ENCODE results near the gene CCDC174. TPM values are rescaled to one million over a fixed set of nuclear protein-coding genes. Genes with fewer than 3 reads are reported as not detected.

Gene CCDC174
- total RNA-seq, 1 experiment from 2014 or later, result 16.0 TPM

DNA sequence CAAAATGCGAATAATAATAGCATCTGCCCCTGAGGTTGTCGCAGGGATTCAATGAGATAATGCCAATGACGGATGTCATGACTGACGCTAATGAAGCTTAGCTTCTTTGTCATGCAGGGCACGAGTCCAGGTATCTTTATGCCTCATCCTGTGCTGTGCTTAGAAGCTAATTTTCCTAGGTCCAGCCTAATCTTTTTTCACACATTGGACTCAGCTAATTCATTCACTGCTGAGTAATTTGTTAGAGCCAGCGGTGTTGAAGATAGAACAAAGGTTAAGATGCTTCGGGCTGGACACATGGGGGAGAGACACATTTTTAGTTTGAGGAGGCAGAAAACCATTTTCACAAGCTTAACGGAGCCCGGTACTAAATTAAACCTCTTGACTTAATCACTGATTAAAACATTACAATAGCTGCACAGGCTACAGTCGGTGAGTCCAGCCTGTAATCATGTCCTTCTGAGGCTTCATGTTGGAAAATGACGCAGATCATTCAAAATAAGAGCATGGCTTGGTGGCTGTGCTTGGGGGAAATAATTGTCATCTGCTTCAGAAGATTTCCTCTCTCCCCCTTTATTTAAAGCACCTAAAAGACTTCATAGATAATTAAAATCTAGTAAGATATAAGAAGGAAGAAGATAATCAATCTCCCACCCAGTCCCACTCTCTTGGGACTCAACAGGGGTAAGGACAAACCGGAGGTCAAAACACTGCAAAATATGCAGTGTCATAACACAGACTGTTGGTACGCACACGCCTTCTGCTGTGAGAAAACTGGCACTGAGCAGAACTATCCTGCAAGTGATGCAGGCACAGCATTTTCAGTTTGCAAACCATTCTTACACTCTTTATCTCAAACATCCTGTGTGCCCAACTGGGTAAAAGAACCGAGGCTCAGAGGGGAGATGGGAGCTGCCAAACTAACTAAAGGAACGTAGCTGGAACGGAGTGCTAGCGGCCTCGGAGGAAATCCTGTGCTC is 3.3 kb upstream of the CCDC174 start (continued):
- TF ChIP-seq, protein P1, sequence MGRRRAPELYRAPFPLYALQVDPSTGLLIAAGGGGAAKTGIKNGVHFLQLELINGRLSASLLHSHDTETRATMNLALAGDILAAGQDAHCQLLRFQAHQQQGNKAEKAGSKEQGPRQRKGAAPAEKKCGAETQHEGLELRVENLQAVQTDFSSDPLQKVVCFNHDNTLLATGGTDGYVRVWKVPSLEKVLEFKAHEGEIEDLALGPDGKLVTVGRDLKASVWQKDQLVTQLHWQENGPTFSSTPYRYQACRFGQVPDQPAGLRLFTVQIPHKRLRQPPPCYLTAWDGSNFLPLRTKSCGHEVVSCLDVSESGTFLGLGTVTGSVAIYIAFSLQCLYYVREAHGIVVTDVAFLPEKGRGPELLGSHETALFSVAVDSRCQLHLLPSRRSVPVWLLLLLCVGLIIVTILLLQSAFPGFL (CRISPR knock-in tag; IDR thresholded peaks at IDR 0.05; ENCODE audit: borderline replicate concordance), result no peak
- TF ChIP-seq, protein P2, sequence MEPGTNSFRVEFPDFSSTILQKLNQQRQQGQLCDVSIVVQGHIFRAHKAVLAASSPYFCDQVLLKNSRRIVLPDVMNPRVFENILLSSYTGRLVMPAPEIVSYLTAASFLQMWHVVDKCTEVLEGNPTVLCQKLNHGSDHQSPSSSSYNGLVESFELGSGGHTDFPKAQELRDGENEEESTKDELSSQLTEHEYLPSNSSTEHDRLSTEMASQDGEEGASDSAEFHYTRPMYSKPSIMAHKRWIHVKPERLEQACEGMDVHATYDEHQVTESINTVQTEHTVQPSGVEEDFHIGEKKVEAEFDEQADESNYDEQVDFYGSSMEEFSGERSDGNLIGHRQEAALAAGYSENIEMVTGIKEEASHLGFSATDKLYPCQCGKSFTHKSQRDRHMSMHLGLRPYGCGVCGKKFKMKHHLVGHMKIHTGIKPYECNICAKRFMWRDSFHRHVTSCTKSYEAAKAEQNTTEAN (CRISPR knock-in tag; IDR thresholded peaks at IDR 0.05), result no peak
- TF ChIP-seq, protein P3, sequence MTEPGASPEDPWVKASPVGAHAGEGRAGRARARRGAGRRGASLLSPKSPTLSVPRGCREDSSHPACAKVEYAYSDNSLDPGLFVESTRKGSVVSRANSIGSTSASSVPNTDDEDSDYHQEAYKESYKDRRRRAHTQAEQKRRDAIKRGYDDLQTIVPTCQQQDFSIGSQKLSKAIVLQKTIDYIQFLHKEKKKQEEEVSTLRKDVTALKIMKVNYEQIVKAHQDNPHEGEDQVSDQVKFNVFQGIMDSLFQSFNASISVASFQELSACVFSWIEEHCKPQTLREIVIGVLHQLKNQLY (CRISPR knock-in tag; IDR thresholded peaks at IDR 0.05), result no peak
- TF ChIP-seq, protein P4, sequence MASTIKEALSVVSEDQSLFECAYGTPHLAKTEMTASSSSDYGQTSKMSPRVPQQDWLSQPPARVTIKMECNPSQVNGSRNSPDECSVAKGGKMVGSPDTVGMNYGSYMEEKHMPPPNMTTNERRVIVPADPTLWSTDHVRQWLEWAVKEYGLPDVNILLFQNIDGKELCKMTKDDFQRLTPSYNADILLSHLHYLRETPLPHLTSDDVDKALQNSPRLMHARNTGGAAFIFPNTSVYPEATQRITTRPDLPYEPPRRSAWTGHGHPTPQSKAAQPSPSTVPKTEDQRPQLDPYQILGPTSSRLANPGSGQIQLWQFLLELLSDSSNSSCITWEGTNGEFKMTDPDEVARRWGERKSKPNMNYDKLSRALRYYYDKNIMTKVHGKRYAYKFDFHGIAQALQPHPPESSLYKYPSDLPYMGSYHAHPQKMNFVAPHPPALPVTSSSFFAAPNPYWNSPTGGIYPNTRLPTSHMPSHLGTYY (CRISPR knock-in tag; IDR thresholded peaks at IDR 0.05), result no peak
- no peak for TF ChIP-seq NR2C2 (CRISPR knock-in tag; IDR thresholded peaks at IDR 0.05)
- TF ChIP-seq, protein P5, sequence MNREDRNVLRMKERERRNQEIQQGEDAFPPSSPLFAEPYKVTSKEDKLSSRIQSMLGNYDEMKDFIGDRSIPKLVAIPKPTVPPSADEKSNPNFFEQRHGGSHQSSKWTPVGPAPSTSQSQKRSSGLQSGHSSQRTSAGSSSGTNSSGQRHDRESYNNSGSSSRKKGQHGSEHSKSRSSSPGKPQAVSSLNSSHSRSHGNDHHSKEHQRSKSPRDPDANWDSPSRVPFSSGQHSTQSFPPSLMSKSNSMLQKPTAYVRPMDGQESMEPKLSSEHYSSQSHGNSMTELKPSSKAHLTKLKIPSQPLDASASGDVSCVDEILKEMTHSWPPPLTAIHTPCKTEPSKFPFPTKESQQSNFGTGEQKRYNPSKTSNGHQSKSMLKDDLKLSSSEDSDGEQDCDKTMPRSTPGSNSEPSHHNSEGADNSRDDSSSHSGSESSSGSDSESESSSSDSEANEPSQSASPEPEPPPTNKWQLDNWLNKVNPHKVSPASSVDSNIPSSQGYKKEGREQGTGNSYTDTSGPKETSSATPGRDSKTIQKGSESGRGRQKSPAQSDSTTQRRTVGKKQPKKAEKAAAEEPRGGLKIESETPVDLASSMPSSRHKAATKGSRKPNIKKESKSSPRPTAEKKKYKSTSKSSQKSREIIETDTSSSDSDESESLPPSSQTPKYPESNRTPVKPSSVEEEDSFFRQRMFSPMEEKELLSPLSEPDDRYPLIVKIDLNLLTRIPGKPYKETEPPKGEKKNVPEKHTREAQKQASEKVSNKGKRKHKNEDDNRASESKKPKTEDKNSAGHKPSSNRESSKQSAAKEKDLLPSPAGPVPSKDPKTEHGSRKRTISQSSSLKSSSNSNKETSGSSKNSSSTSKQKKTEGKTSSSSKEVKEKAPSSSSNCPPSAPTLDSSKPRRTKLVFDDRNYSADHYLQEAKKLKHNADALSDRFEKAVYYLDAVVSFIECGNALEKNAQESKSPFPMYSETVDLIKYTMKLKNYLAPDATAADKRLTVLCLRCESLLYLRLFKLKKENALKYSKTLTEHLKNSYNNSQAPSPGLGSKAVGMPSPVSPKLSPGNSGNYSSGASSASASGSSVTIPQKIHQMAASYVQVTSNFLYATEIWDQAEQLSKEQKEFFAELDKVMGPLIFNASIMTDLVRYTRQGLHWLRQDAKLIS (CRISPR knock-in tag; IDR thresholded peaks at IDR 0.05; ENCODE audit: borderline replicate concordance), result no peak

DNA sequence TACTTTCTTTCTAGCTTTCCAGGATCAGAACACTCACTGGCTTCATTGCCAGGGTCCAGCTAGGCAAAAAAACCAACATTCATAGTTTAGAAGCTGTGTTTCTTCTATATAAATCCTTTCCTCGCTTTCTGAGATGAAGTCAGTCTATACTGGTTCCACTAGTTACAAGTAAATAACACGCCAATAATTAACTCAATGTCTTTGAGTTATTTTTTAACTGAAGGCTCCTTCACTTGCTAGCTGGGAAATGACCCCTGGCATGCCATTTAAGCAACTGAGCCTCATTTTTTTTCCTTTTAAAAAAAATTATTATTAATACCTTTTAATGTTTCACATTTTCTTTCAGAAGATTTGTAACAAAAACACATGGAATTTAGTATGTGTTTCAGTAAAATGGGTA is 2.1 kb upstream of the CCDC174 start:
- Mint-ChIP-seq H3K4me3 (no peak overlapping the region), H3K9me3 (no peaks in the 10 kb centered on the region; the same call in 1 of the 2 replicates), H3K27ac (no peak overlapping the region), H3K4me1 (peaks cover 10% of the 10 kb centered on the region), H3K36me3 (0 out of 2 replicates have a peak, but pooled peaks cover 3% of the 10 kb centered on the region), H3K27me3 (ENCODE audit: low read depth) (peaks cover 12% of the 10 kb centered on the region)
- ATAC-seq (no peak), DNase-seq (ENCODE audit: low spot score) (no peak)
- CTCF ChIA-PET, result interaction anchor here (1.0 to 2.8 kb wide), 3 partner anchors 16 to 140 kb away, joined by 3 to 8 read pairs (median 3); no protein-coding TSS in a partner anchor
- POLR2A ChIA-PET, result no interaction called here
- TF ChIP-seq, protein P6, sequence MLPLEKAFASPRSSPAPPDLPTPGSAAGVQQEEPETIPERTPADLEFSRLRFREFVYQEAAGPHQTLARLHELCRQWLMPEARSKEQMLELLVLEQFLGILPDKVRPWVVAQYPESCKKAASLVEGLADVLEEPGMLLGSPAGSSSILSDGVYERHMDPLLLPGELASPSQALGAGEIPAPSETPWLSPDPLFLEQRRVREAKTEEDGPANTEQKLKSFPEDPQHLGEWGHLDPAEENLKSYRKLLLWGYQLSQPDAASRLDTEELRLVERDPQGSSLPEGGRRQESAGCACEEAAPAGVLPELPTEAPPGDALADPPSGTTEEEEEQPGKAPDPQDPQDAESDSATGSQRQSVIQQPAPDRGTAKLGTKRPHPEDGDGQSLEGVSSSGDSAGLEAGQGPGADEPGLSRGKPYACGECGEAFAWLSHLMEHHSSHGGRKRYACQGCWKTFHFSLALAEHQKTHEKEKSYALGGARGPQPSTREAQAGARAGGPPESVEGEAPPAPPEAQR (CRISPR knock-in tag; IDR thresholded peaks at IDR 0.05), result no peak
- TF ChIP-seq PRRX2 (CRISPR knock-in tag; IDR thresholded peaks at IDR 0.05), result no peak
- no peak for TF ChIP-seq ATF1 (CRISPR knock-in tag; IDR thresholded peaks at IDR 0.05)
- TF ChIP-seq, protein P7, sequence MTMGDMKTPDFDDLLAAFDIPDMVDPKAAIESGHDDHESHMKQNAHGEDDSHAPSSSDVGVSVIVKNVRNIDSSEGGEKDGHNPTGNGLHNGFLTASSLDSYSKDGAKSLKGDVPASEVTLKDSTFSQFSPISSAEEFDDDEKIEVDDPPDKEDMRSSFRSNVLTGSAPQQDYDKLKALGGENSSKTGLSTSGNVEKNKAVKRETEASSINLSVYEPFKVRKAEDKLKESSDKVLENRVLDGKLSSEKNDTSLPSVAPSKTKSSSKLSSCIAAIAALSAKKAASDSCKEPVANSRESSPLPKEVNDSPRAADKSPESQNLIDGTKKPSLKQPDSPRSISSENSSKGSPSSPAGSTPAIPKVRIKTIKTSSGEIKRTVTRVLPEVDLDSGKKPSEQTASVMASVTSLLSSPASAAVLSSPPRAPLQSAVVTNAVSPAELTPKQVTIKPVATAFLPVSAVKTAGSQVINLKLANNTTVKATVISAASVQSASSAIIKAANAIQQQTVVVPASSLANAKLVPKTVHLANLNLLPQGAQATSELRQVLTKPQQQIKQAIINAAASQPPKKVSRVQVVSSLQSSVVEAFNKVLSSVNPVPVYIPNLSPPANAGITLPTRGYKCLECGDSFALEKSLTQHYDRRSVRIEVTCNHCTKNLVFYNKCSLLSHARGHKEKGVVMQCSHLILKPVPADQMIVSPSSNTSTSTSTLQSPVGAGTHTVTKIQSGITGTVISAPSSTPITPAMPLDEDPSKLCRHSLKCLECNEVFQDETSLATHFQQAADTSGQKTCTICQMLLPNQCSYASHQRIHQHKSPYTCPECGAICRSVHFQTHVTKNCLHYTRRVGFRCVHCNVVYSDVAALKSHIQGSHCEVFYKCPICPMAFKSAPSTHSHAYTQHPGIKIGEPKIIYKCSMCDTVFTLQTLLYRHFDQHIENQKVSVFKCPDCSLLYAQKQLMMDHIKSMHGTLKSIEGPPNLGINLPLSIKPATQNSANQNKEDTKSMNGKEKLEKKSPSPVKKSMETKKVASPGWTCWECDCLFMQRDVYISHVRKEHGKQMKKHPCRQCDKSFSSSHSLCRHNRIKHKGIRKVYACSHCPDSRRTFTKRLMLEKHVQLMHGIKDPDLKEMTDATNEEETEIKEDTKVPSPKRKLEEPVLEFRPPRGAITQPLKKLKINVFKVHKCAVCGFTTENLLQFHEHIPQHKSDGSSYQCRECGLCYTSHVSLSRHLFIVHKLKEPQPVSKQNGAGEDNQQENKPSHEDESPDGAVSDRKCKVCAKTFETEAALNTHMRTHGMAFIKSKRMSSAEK (CRISPR knock-in tag; IDR thresholded peaks at IDR 0.05; ENCODE audit: borderline replicate concordance), result no peak
- TF ChIP-seq, protein P8, sequence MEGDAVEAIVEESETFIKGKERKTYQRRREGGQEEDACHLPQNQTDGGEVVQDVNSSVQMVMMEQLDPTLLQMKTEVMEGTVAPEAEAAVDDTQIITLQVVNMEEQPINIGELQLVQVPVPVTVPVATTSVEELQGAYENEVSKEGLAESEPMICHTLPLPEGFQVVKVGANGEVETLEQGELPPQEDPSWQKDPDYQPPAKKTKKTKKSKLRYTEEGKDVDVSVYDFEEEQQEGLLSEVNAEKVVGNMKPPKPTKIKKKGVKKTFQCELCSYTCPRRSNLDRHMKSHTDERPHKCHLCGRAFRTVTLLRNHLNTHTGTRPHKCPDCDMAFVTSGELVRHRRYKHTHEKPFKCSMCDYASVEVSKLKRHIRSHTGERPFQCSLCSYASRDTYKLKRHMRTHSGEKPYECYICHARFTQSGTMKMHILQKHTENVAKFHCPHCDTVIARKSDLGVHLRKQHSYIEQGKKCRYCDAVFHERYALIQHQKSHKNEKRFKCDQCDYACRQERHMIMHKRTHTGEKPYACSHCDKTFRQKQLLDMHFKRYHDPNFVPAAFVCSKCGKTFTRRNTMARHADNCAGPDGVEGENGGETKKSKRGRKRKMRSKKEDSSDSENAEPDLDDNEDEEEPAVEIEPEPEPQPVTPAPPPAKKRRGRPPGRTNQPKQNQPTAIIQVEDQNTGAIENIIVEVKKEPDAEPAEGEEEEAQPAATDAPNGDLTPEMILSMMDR (IDR thresholded peaks at IDR 0.05), result no peak
- TF ChIP-seq, protein P1 (CRISPR knock-in tag; IDR thresholded peaks at IDR 0.05; ENCODE audit: borderline replicate concordance), result no peak
- TF ChIP-seq, protein P3 (CRISPR knock-in tag; IDR thresholded peaks at IDR 0.05), result no peak
- TF ChIP-seq JAZF1 (CRISPR knock-in tag; IDR thresholded peaks at IDR 0.05), result no peak
- no peak for TF ChIP-seq SMAD4 (CRISPR knock-in tag; IDR thresholded peaks at IDR 0.05)
